ENCODE measurements around the gene KANSL1. TPM values are rescaled to one million over a fixed set of nuclear protein-coding genes. Genes with fewer than 3 reads are reported as not detected.

The KANSL1 gene
- total and polyA plus RNA-seq, 2 of the 4 experiments (the other 2 are of a cell fraction), result 19.1 to 49.6 TPM

GRCh38 chr17:46000757-46001156 lies 192.5 kb downstream of the KANSL1 start:
- no peak overlapping the region for H2AK9ac ChIP-seq (replicated peaks; ENCODE audit: low read depth, low read length, poor library complexity)
- peaks cover 10% of the 10 kb centered on the region; the same call in 1 of the 2 replicates for H3K27me3 ChIP-seq (ENCODE audit: control insufficient read depth, insufficient read depth, low read length)
- WGBS, 2 experiments (ENCODE audit: extremely low coverage in 2 of 2, insufficient read length in 1 of 2), result no CpG with 5 or more reads among the region's 2 CpGs
- dilution Hi-C loops (cut with HindIII; ENCODE audit: low sequenced_read_pairs, unreplicated experiment), result no loop called here
- TF ChIP-seq MAZ (IDR thresholded peaks at IDR 0.05; ENCODE audit: borderline replicate concordance, low read depth, low read length) (no peak), MAFK (IDR thresholded peaks at IDR 0.05; ENCODE audit: low read depth, low read length) (no peak), RAD21 (IDR thresholded peaks at IDR 0.05; ENCODE audit: low read length) (no peak), ELK1 (IDR thresholded peaks at IDR 0.05; ENCODE audit: borderline replicate concordance, low read depth, low read length) (no peak), BHLHE40 (IDR thresholded peaks at IDR 0.05; ENCODE audit: low read depth, low read length) (no peak), NFE2L2 (IDR thresholded peaks at IDR 0.05; ENCODE audit: low read depth, low read length) (no peak), CTCF (conservative IDR thresholded peaks at IDR 0.05; ENCODE audit: low read depth, low read length) (no peak), SMC3 (IDR thresholded peaks at IDR 0.05; ENCODE audit: low read depth, low read length) (no peak)
- no peak overlapping the region for H4K5ac ChIP-seq (ENCODE audit: low read depth, low read length)
- no peaks in the 10 kb centered on the region for H3K79me1 ChIP-seq (ENCODE audit: low read depth in 1 of 2, low read length in 2 of 2)
- no peak overlapping the region for H3K14ac ChIP-seq (replicated peaks; ENCODE audit: low read depth, low read length)
- no peak overlapping the region for H2AK5ac ChIP-seq (ENCODE audit: low read depth, low read length)
- H3K36me3 ChIP-seq (ENCODE audit: control insufficient read depth, insufficient read depth, low read length), result no peaks in the 10 kb centered on the region
- H2AFZ ChIP-seq (replicated peaks; ENCODE audit: low read length, poor library complexity), result no peak overlapping the region
- ChIA-PET POLR2A (ENCODE audit: unreplicated experiment) (no interaction called here), CTCF (no interaction called here)
- no peak overlapping the region for H3K56ac ChIP-seq (ENCODE audit: extremely low read depth, insufficient read depth, low read length)
- no peak overlapping the region for H3K18ac ChIP-seq (ENCODE audit: low read depth, low read length)
- no peak for DNase-seq
- H3K23ac ChIP-seq (ENCODE audit: low read depth, low read length), result no peak overlapping the region
- in situ Hi-C loops (cut with MboI; ENCODE audit: low sequenced_read_pairs), result no loop called here
- no peak overlapping the region for H3K27ac ChIP-seq (ENCODE audit: insufficient read depth, low read length)
- H3K4me1 ChIP-seq (ENCODE audit: control insufficient read depth, insufficient read depth, low read length), result peaks cover 8% of the 10 kb centered on the region
- intact Hi-C loops (cut with micrococcal nuclease), result loop anchor here (10.0 kb wide), 1 partner anchor 284 kb away; no protein-coding TSS in a partner anchor
- H4K91ac ChIP-seq (ENCODE audit: insufficient read depth, low read depth, low read length), result no peak overlapping the region
- no peak overlapping the region for H2BK5ac ChIP-seq (ENCODE audit: low read depth, low read length, poor library complexity, severe bottlenecking)
- H3K4me2 ChIP-seq (ENCODE audit: low read depth, low read length), result no peak overlapping the region
- H2BK15ac ChIP-seq (ENCODE audit: low read depth, low read length), result no peak overlapping the region
- H3K9me3 ChIP-seq (ENCODE audit: control insufficient read depth, insufficient read depth, low read length), result no peaks in the 10 kb centered on the region
- no peak overlapping the region for H4K8ac ChIP-seq (ENCODE audit: low read depth in 2 of 2, low read length in 2 of 2)
- H2BK20ac ChIP-seq (ENCODE audit: low read depth, low read length), result no peak overlapping the region
- no peaks in the 10 kb centered on the region for H3K9me1 ChIP-seq (ENCODE audit: insufficient read depth, low read length)
- no peak overlapping the region for H3K9ac ChIP-seq (ENCODE audit: low read depth, low read length)
- no peak overlapping the region for H3K4me3 ChIP-seq (ENCODE audit: insufficient read depth, low read depth, low read length)
- BruUV-seq (replicated peaks), result no TSS peak
- H4K20me1 ChIP-seq (ENCODE audit: insufficient read depth, low read length), result no peaks in the 10 kb centered on the region
- ATAC-seq (ENCODE audit: low read depth), result no peak
- no peak overlapping the region for H2BK120ac ChIP-seq (ENCODE audit: low read depth, low read length)
- H3K4ac ChIP-seq (ENCODE audit: low read depth, low read length), result no peak overlapping the region

Measured in IMR-90 (cell line).